ENCODE data around the gene JPH2.

DNA sequence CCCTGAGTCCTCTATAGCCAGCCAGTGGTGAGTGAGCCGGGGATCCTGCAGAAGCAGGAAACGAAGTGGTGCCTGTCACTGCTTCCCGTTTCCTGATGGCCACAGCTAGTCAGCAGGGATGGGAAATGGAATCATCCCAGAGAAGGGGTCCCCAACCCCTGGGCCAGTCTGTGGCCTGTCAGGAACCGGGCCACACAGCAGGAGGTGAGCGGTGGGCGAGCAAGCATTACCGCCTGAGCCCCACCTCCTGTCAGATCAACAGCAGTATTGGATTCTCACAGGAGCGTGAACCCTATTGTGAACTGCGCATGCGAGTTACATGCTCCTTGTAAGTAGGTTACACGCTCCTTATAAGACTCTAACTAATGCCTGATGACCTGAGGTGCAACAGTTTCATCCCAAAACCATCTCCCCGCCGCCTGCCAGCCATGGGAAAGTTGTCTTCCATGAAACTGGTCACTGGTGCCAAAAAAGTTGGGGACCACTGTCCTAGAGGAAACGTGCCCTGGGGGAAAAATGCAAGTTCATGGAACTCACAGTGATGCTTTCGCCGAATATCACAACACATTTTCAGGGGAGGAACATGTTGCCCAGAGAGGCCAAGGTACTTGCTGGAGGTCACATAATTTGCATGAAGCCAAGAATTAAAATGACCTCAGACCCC lies 113.8 kb downstream of the JPH2 start:
- TF ChIP-seq, protein P1, sequence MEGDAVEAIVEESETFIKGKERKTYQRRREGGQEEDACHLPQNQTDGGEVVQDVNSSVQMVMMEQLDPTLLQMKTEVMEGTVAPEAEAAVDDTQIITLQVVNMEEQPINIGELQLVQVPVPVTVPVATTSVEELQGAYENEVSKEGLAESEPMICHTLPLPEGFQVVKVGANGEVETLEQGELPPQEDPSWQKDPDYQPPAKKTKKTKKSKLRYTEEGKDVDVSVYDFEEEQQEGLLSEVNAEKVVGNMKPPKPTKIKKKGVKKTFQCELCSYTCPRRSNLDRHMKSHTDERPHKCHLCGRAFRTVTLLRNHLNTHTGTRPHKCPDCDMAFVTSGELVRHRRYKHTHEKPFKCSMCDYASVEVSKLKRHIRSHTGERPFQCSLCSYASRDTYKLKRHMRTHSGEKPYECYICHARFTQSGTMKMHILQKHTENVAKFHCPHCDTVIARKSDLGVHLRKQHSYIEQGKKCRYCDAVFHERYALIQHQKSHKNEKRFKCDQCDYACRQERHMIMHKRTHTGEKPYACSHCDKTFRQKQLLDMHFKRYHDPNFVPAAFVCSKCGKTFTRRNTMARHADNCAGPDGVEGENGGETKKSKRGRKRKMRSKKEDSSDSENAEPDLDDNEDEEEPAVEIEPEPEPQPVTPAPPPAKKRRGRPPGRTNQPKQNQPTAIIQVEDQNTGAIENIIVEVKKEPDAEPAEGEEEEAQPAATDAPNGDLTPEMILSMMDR (IDR thresholded peaks at IDR 0.05) = no peak
- TF ChIP-seq POLR2A (IDR thresholded peaks at IDR 0.05) = no peak
- no peak for TF ChIP-seq EP300 (IDR thresholded peaks at IDR 0.05)
